ENCODE measurements around the gene TCERG1L. TPM values are rescaled to one million over a fixed set of nuclear protein-coding genes. Genes with fewer than 3 reads are reported as not detected.

The TCERG1L gene
- total RNA-seq, 4 donors from 2014 or later: 0.24 TPM; not detected in 3

DNA sequence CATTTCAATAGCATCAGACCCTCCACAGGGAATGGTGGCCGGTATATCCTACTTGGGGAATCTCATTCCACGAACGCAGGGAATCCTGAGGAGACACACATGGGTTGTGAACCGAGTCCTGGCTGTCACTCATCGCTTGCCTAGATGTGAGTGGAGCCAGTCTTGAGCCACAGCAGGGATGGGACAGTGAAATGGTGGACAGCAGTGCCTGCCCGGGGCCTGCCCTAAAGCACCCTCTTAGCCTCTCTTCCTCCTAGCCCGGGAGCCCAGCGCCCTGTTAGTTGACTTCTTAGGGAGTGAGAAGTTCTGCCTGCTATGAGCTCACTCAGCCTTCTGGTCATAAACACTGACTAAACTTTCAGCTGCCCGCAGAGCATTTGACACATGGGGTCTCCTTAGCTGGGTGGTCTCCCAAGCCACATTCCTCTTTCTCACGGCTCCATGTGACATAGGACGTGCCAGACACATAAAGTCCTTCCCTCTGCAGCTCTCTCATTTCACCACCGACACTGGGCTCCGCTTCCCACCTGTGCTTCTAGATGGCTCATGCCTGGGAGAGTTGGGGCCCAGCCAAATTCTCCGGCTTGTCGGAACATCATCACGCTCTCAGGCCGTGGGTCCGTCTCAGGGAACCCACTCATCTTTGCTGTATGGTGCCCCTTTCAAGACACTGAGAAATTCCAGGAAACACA lies 60.9 kb downstream of the TCERG1L start:
- DNase-seq (ENCODE audit: low spot score) (no peak), ATAC-seq (ENCODE audit: low FRiP score) (no peak)
- no peak for TF ChIP-seq CTCF (IDR thresholded peaks at IDR 0.05)

DNA sequence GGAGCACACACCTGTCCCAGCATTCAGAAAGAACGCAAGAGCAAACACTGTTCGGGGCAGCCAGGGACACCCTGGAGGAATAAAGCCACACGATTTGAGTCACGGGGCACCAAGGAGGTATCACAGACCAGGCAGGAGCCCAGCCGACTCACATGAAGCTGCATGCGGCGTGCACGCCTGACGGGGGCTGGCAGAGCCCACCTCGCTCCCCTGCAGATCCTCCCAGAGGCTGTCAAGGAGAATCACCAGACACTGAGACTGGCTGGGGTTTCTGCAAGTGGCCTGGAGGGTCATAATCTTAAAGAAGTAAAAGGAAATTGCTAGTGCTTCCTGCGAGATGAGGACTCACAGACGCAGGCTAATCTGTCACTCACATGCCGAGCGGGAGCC lies 61.6 kb downstream of the TCERG1L start:
- ATAC-seq (ENCODE audit: low FRiP score) (no peak), DNase-seq (ENCODE audit: low spot score) (no peak)
- no peak for TF ChIP-seq CTCF (IDR thresholded peaks at IDR 0.05)

- ATAC-seq (ENCODE audit: low FRiP score) (no peak), DNase-seq (ENCODE audit: low spot score) (no peak)
- no peak for TF ChIP-seq CTCF (IDR thresholded peaks at IDR 0.05)
Measured at GRCh38 chr10:131249238-131249954, 62.1 kb downstream of the TCERG1L start.

GRCh38 chr10:131248376-131249165 lies 63.0 kb downstream of the TCERG1L start:
- no peak for ATAC-seq (ENCODE audit: low FRiP score)

GRCh38 chr10:131247873-131248272 lies 63.6 kb downstream of the TCERG1L start:
- TF ChIP-seq CTCF (IDR thresholded peaks at IDR 0.05): no peak
- no peak for ATAC-seq (ENCODE audit: low FRiP score)
- no peak for DNase-seq (ENCODE audit: low spot score)

More at GRCh38 chr10:131248376-131249165, 63.0 kb downstream of the TCERG1L start:
- no peak for DNase-seq (ENCODE audit: low spot score)
- no peak for TF ChIP-seq CTCF (IDR thresholded peaks at IDR 0.05)

- no peak for TF ChIP-seq CTCF (IDR thresholded peaks at IDR 0.05)
- DNase-seq (ENCODE audit: low spot score) (no peak), ATAC-seq (ENCODE audit: low FRiP score) (no peak)
Measured at GRCh38 chr10:131246775-131247174, 64.7 kb downstream of the TCERG1L start.
